ENCODE results near the gene KLF7. TPM values are rescaled to one million over a fixed set of nuclear protein-coding genes. Genes with fewer than 3 reads are reported as not detected.

Gene KLF7
- total RNA-seq, 2 experiments from 2014 or later: 24.1 to 29.5 TPM

- Mint-ChIP-seq H3K27me3 (no peaks in the 10 kb centered on the region), H3K4me1 (ENCODE audit: low read depth) (peaks cover 89% of the 10 kb centered on the region), H3K4me3 (no peak overlapping the region), H3K9me3 (no peaks in the 10 kb centered on the region), H3K36me3 (peaks cover 9% of the 10 kb centered on the region), H3K27ac (peak overlapping the region; percentile 46)
- peak; percentile 66 for DNase-seq
- intact Hi-C loops (cut with micrococcal nuclease): loop anchor here (1.0 to 2.0 kb wide), 7 partner anchors 9 to 372 kb away; partner anchors contain the start of genes CREB1 and KLF7
- CTCF ChIA-PET: interaction anchor here (0.8 to 1.1 kb wide), 2 partner anchors 10 to 110 kb away, joined by 3 to 4 read pairs; partner anchors contain the start of gene KLF7
- POLR2A ChIA-PET: interaction anchor here (1.1 to 1.9 kb wide), 5 partner anchors 7 to 174 kb away, joined by 3 to 14 read pairs (median 4); partner anchors contain the start of gene KLF7
Measured at GRCh38 chr2:207156451-207157161, 9.1 kb downstream of the KLF7 start.

GRCh38 chr2:207155516-207156444 lies 10.0 kb downstream of the KLF7 start:
- Mint-ChIP-seq H3K4me3 (peak overlapping the region; percentile 33), H3K27me3 (no peaks in the 10 kb centered on the region), H3K36me3 (peaks cover 9% of the 10 kb centered on the region), H3K4me1 (ENCODE audit: low read depth) (peaks cover 84% of the 10 kb centered on the region), H3K9me3 (no peaks in the 10 kb centered on the region), H3K27ac (no peak overlapping the region)
- ChIA-PET POLR2A (interaction anchor here (1.0 to 1.9 kb wide), 6 partner anchors 8 to 180 kb away, joined by 3 to 14 read pairs (median 4); partner anchors contain the start of gene KLF7), CTCF (interaction anchor here (0.8 to 1.1 kb wide), 2 partner anchors 10 to 11 kb away, joined by 3 to 4 read pairs; partner anchors contain the start of gene KLF7)
- DNase-seq: peak; percentile 24
- intact Hi-C loops (cut with micrococcal nuclease): loop anchor here (1.0 to 2.0 kb wide), 5 partner anchors 12 to 373 kb away; partner anchors contain the start of gene CREB1

DNA sequence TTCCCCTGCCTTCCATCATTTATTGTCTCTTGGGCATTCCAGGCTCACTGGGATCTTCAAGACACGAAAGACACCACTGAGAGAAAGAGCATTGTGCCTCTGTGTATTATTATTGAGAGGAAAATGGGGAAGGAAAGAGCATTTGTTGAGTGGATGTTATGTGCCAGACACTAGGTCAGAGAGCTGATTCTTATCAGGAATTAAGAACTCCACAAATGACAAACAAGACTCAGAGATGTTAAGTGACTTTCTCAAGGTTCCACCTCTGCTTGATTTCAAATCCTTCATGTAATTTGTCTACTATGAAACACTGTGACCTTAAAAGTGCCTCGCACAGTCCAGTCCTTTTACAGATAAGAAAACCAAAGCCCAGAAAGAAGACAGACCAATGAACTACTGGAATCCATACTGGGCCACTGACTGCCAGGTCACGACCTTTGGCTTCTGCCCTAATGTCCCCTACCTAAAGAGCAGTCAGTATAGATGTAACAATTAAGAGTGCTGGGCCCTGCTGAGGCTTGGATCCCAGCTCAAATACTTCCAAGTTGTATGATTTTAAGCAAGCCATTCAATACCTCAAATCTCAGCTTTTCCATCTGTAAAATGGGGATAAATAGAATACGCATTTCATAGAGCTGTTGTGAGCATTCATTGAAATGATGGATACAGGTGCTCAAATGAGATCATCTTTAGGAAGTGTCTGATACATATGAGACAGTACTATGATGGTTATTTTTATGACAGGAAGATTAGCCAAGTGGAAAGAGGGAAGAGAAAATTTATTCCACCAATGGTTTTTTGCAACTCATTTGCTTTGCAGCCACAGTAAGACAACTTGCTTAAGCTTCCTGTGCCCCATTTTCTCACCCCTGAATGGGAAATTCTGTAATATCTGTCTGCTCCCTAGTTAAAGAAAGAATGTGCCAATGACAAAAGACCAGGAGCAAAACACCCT lies 10.9 kb downstream of the KLF7 start:
- DNase-seq: no peak
- Mint-ChIP-seq H3K4me3 (no peak overlapping the region), H3K27me3 (no peaks in the 10 kb centered on the region), H3K9me3 (no peaks in the 10 kb centered on the region), H3K4me1 (ENCODE audit: low read depth) (peaks cover 88% of the 10 kb centered on the region), H3K27ac (no peak overlapping the region), H3K36me3 (peaks cover 9% of the 10 kb centered on the region)
- CTCF ChIA-PET: interaction anchor here (0.8 to 1.2 kb wide), 2 partner anchors 11 to 32 kb away, joined by 3 to 4 read pairs; partner anchors contain the start of gene KLF7
- POLR2A ChIA-PET: interaction anchor here (1.0 to 1.6 kb wide), 3 partner anchors 9 to 180 kb away, joined by 3 to 8 read pairs (median 5); no protein-coding TSS in a partner anchor
- intact Hi-C loops (cut with micrococcal nuclease): no loop called here

GRCh38 chr2:207153266-207153975 lies 12.3 kb downstream of the KLF7 start:
- Mint-ChIP-seq H3K4me1 (ENCODE audit: low read depth) (peaks cover 88% of the 10 kb centered on the region), H3K27ac (no peak overlapping the region), H3K4me3 (no peak overlapping the region), H3K36me3 (peaks cover 21% of the 10 kb centered on the region), H3K27me3 (no peaks in the 10 kb centered on the region), H3K9me3 (no peaks in the 10 kb centered on the region)
- intact Hi-C loops (cut with micrococcal nuclease): no loop called here
- no peak for DNase-seq
- POLR2A ChIA-PET: interaction anchor here (0.7 to 1.8 kb wide), 2 partner anchors 10 to 376 kb away, joined by 3 to 8 read pairs; no protein-coding TSS in a partner anchor
- CTCF ChIA-PET: interaction anchor here (0.8 kb wide), 1 partner anchor 11 kb away, joined by 4 read pairs; no protein-coding TSS in a partner anchor

- ChIA-PET POLR2A (no interaction called here), CTCF (no interaction called here)
- H3K36me3 Mint-ChIP-seq: peaks cover 35% of the 10 kb centered on the region
- H3K4me1 Mint-ChIP-seq (ENCODE audit: low read depth): peaks cover 74% of the 10 kb centered on the region
- H3K4me3 Mint-ChIP-seq: no peak overlapping the region
- H3K9me3 Mint-ChIP-seq: no peaks in the 10 kb centered on the region
- intact Hi-C loops (cut with micrococcal nuclease): no loop called here
- no peaks in the 10 kb centered on the region for H3K27me3 Mint-ChIP-seq
- no peak overlapping the region for H3K27ac Mint-ChIP-seq
- DNase-seq: no peak
Measured at GRCh38 chr2:207151048-207151447, 14.7 kb downstream of the KLF7 start.

DNA sequence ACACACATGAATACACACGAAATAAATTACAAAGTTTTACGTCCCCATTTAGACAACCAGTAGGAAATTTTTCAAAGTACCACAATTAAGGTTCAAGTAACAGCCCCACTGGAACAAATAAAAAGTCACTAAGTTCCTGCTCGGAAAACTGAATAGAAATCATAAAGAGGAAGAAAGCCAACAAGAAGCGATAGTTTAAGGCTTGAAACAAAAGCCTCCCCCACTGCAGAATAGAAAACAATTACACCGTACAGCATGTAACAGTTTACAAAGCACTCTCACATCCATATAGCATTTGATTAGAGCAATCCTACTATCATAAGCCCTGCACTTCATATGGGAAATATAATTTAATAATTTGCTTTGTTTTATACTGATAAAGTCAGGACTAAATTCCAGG lies 15.5 kb downstream of the KLF7 start:
- no peaks in the 10 kb centered on the region for H3K27me3 Mint-ChIP-seq
- intact Hi-C loops (cut with micrococcal nuclease): no loop called here
- H3K27ac Mint-ChIP-seq: no peak overlapping the region
- H3K9me3 Mint-ChIP-seq: no peaks in the 10 kb centered on the region
- DNase-seq: no peak
- ChIA-PET CTCF (no interaction called here), POLR2A (interaction anchor here (1.5 kb wide), 1 partner anchor 16 kb away, joined by 4 read pairs; the partner anchor contains the start of gene KLF7)
- H3K4me1 Mint-ChIP-seq (ENCODE audit: low read depth): peaks cover 69% of the 10 kb centered on the region
- no peak overlapping the region for H3K4me3 Mint-ChIP-seq
- H3K36me3 Mint-ChIP-seq: peaks cover 37% of the 10 kb centered on the region

- Mint-ChIP-seq H3K9me3 (no peaks in the 10 kb centered on the region), H3K27ac (peak overlapping the region; percentile 52), H3K36me3 (peaks cover 35% of the 10 kb centered on the region), H3K4me1 (ENCODE audit: low read depth) (peaks cover 69% of the 10 kb centered on the region), H3K27me3 (no peaks in the 10 kb centered on the region), H3K4me3 (no peak overlapping the region)
- CTCF ChIA-PET: no interaction called here
- DNase-seq: peak; percentile 41
- intact Hi-C loops (cut with micrococcal nuclease): no loop called here
- POLR2A ChIA-PET: interaction anchor here (1.5 kb wide), 1 partner anchor 17 kb away, joined by 4 read pairs; the partner anchor contains the start of gene KLF7
Measured at GRCh38 chr2:207149249-207150213, 16.2 kb downstream of the KLF7 start.

GRCh38 chr2:207148020-207148419 lies 17.7 kb downstream of the KLF7 start:
- peaks cover 32% of the 10 kb centered on the region for H3K36me3 Mint-ChIP-seq
- CTCF ChIA-PET: interaction anchor here (1.1 to 1.9 kb wide), 2 partner anchors 17 to 101 kb away, joined by 3 to 7 read pairs; no protein-coding TSS in a partner anchor
- no peaks in the 10 kb centered on the region for H3K9me3 Mint-ChIP-seq
- DNase-seq: no peak
- intact Hi-C loops (cut with micrococcal nuclease): no loop called here
- no peak overlapping the region for H3K4me3 Mint-ChIP-seq
- peaks cover 71% of the 10 kb centered on the region for H3K4me1 Mint-ChIP-seq (ENCODE audit: low read depth)
- POLR2A ChIA-PET: interaction anchor here (0.7 to 0.9 kb wide), 3 partner anchors 15 to 22 kb away, joined by 3 read pairs; partner anchors contain the start of gene KLF7
- no peaks in the 10 kb centered on the region for H3K27me3 Mint-ChIP-seq
- H3K27ac Mint-ChIP-seq: no peak overlapping the region

- POLR2A ChIA-PET: interaction anchor here (1.1 to 2.6 kb wide), 5 partner anchors 9 to 22 kb away, joined by 3 to 12 read pairs (median 8); partner anchors contain the start of gene KLF7
- Mint-ChIP-seq H3K4me3 (peak overlapping the region; percentile 48), H3K36me3 (peaks cover 27% of the 10 kb centered on the region), H3K27me3 (no peaks in the 10 kb centered on the region), H3K4me1 (ENCODE audit: low read depth) (peaks cover 72% of the 10 kb centered on the region), H3K27ac (peak overlapping the region; percentile 79), H3K9me3 (no peaks in the 10 kb centered on the region)
- no peak for DNase-seq
- intact Hi-C loops (cut with micrococcal nuclease): loop anchor here (5.0 kb wide), 1 partner anchor 188 kb away; no protein-coding TSS in a partner anchor
- CTCF ChIA-PET: interaction anchor here (0.6 to 3.9 kb wide), 6 partner anchors 14 to 916 kb away, joined by 3 to 16 read pairs (median 4); partner anchors contain the start of gene KLF7
Measured at GRCh38 chr2:207144173-207144785, 21.5 kb downstream of the KLF7 start.

All from activated CD4-positive, alpha-beta memory T cell treated with anti-CD3 and anti-CD28 coated beads for 36 hours (primary cell).